Measurements from ENCODE around the gene VPS35L. TPM values are rescaled to one million over a fixed set of nuclear protein-coding genes. Genes with fewer than 3 reads are reported as not detected.

Gene VPS35L
- total and polyA plus RNA-seq, 5 donors from 2014 or later, result 29.9 to 34.6 (median 33.7) TPM

DNA sequence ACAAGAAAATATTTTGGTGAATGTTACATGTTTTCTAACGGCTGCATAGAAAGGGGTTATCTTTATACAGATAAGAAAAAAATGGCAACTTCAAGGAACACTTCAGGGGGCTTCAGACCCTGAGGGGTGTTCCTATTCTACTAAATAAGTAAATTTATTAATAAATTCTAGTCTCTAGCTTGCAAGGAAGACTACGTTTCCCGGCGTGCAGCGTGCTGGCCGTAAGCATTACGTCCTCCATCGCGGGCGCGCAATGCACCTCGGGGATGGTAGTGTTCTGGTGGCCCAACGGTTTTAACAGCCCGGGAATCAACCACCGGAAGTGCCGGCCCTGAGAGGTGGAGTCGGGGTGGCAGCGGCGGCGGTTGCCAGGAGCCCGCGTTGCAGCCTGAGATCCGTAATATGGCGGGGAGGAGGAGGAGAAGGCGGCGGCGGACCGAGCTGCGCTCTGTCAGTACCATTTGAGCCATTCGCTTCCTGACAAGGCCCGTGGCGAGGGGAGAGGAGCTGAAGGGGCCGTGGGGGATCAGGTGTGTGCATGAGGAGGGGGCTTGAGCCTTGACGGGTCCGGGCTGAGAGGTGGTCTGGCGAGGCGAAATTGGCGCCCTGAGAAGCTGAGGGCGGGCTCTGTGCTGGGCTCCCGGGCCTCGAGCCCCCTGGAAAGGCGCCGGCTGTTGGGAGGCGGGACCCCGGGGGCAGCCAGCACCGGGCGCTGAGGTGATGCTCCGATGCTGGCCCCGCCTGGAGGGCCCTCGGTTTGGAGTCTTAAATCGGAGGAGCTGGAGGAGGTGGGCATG is 31.7 kb upstream of the VPS35L start, which contains the start of gene CCP110:
Gene CCP110, plus strand, starts transcription at position 384 of the 797 bp plus-strand sequence. CDS start 3,940 bp downstream, outside the sequence.
- Mint-ChIP-seq H3K27ac (peak within 1 kb of the TSS; percentile 92 to 99 (median 96)), H3K9me3 (no peaks in the 10 kb centered on the region), H3K27me3 (no peaks in the 10 kb centered on the region), H3K4me3 (peak within 1 kb of the TSS; percentile 95 to 99 (median 98)), H3K36me3 (peaks cover 8% of the 10 kb centered on the region), H3K4me1 (peaks cover 20 to 63% (median 33%) of the 10 kb centered on the region in 4 donors)
- DNase-seq, result peak; percentile 92 to 98 (median 94)
- Histone ChIP-seq H3K9me3 (ENCODE audit: control insufficient read depth in 2 of 2, low read length in 2 of 2) (no peaks in the 10 kb centered on the region), H3K27me3 (ENCODE audit: control insufficient read depth, insufficient read depth, low read length) (no peaks in the 10 kb centered on the region), H3K27ac (ENCODE audit: insufficient read depth, low read length, poor library complexity, severe bottlenecking) (peak within 1 kb of the TSS; percentile 70), H3K36me3 (ENCODE audit: control insufficient read depth, insufficient read depth, low read length) (peaks cover 9% of the 10 kb centered on the region), H3K4me3 (ENCODE audit: low read depth, low read length) (peak within 1 kb of the TSS; percentile 91), H3K4me1 (ENCODE audit: control insufficient read depth, insufficient read depth, low read length, poor library complexity, severe bottlenecking) (peaks cover 47% of the 10 kb centered on the region)
- peak; percentile 90 to 91 for ATAC-seq (ENCODE audit: low read depth in 2 of 2)

DNA sequence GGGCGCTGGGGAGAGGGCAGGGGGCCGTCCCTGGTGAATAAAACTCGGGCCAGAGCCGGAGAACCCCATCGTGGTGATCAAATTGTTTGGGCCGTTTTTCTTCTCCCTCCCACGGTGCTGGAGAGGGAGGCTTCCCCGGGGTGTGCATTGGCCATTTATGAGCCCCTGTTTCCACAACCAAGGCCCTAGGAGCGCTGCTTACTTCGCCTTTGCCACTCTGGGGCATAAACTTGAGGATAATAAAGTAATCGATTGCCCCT is 31.2 kb upstream of the VPS35L start:
- Mint-ChIP-seq H3K27ac (peak overlapping the region in 2 of 3 donors; percentile 92 to 96), H3K4me1 (peaks cover 20 to 59% (median 34%) of the 10 kb centered on the region in 4 donors), H3K36me3 (peaks cover 8% of the 10 kb centered on the region), H3K27me3 (no peaks in the 10 kb centered on the region), H3K9me3 (no peaks in the 10 kb centered on the region), H3K4me3 (peak overlapping the region; percentile 95 to 99 (median 98))
- Histone ChIP-seq H3K9me3 (ENCODE audit: control insufficient read depth in 2 of 2, low read length in 2 of 2) (no peaks in the 10 kb centered on the region), H3K4me1 (ENCODE audit: control insufficient read depth, insufficient read depth, low read length, poor library complexity, severe bottlenecking) (peaks cover 44% of the 10 kb centered on the region), H3K27me3 (ENCODE audit: control insufficient read depth, insufficient read depth, low read length) (no peaks in the 10 kb centered on the region), H3K4me3 (ENCODE audit: low read depth, low read length) (peak overlapping the region; percentile 91), H3K27ac (ENCODE audit: insufficient read depth, low read length, poor library complexity, severe bottlenecking) (peak overlapping the region; percentile 70), H3K36me3 (ENCODE audit: control insufficient read depth, insufficient read depth, low read length) (peaks cover 12% of the 10 kb centered on the region)
- peak in 1 of 3 donors; percentile 9 for DNase-seq
- no peak for ATAC-seq (ENCODE audit: low read depth in 2 of 2)

DNA sequence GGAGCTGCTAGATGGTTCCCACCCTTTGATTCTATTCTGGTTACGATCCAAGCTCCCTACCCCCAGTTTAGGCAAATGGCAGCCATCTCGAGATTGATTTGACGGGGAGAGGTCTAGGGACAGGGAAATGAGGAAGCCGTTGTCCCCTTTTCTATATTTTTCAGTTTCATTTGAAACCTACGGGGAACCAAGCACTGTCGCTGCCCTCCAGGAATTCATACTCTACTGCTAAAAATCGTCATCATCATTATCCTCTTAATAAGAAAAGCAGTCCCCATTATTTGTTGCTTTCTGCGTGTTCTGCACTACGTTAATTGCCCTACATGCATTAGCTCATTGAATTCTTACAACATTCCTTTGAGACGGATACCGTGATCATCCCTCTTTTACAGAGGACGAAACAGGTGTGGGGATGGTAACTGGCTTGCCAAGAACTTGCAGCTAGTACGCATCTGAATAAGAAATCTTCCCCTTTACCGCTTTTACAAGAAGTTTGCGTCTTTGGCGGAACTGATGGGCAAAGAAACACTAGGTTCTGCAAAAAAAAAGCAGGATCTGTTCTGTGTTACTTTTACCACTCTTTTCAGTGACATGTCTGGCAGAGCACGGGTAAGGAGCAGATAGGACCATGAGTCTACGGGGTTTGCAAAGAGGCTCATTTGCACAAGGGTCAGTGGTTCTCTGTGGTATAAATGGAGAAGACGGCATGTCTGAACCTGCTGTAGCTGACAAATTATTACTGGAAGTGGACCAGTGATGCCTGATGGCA is 30.7 kb upstream of the VPS35L start:
- H3K4me1 Mint-ChIP-seq, result peaks cover 20 to 54% (median 34%) of the 10 kb centered on the region in 4 donors
- no peaks in the 10 kb centered on the region for H3K9me3 Mint-ChIP-seq
- peak overlapping the region; percentile 91 for H3K4me3 ChIP-seq (ENCODE audit: low read depth, low read length)
- H3K27me3 ChIP-seq (ENCODE audit: control insufficient read depth, insufficient read depth, low read length), result no peaks in the 10 kb centered on the region
- peak overlapping the region; percentile 95 to 99 (median 98) for H3K4me3 Mint-ChIP-seq
- peak overlapping the region in 2 of 3 donors; percentile 92 to 96 for H3K27ac Mint-ChIP-seq
- H3K4me1 ChIP-seq (ENCODE audit: control insufficient read depth, insufficient read depth, low read length, poor library complexity, severe bottlenecking), result peaks cover 44% of the 10 kb centered on the region
- peaks cover 12% of the 10 kb centered on the region for H3K36me3 ChIP-seq (ENCODE audit: control insufficient read depth, insufficient read depth, low read length)
- peaks cover 8% of the 10 kb centered on the region for H3K36me3 Mint-ChIP-seq
- no peaks in the 10 kb centered on the region for H3K9me3 ChIP-seq (ENCODE audit: control insufficient read depth in 2 of 2, low read length in 2 of 2)
- H3K27me3 Mint-ChIP-seq, result no peaks in the 10 kb centered on the region
- H3K27ac ChIP-seq (ENCODE audit: insufficient read depth, low read length, poor library complexity, severe bottlenecking), result no peak overlapping the region
- ATAC-seq (ENCODE audit: low read depth in 2 of 2), result no peak
- peak in 1 of 3 donors; percentile 34 for DNase-seq

DNA sequence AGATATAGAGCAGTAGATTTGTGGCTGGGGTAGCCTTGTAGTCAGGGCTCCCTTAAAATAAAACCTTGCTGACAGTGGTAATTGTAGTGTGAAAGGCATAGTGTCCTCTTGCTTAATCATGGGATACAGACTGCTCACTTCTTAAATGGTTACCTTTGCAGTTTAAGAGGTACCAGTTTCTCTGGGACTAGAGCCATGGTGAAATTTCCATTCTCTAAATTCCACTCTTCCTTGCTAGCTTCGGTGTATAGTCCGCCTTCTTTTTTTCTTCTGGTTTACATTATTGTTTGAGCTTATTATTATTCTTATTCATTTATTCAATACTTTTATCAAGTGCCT is 30.1 kb upstream of the VPS35L start:
- no peaks in the 10 kb centered on the region for H3K27me3 Mint-ChIP-seq
- Histone ChIP-seq H3K27me3 (ENCODE audit: control insufficient read depth, insufficient read depth, low read length) (no peaks in the 10 kb centered on the region), H3K27ac (ENCODE audit: insufficient read depth, low read length, poor library complexity, severe bottlenecking) (no peak overlapping the region), H3K4me1 (ENCODE audit: control insufficient read depth, insufficient read depth, low read length, poor library complexity, severe bottlenecking) (peaks cover 39% of the 10 kb centered on the region), H3K4me3 (ENCODE audit: low read depth, low read length) (peak overlapping the region; percentile 91), H3K36me3 (ENCODE audit: control insufficient read depth, insufficient read depth, low read length) (peaks cover 12% of the 10 kb centered on the region), H3K9me3 (ENCODE audit: control insufficient read depth in 2 of 2, low read length in 2 of 2) (no peaks in the 10 kb centered on the region)
- peak overlapping the region in 1 of 3 donors; percentile 92 for H3K27ac Mint-ChIP-seq
- no peaks in the 10 kb centered on the region for H3K9me3 Mint-ChIP-seq
- DNase-seq (no peak), ATAC-seq (ENCODE audit: low read depth in 2 of 2) (no peak)
- peaks cover 20 to 50% (median 30%) of the 10 kb centered on the region in 4 donors for H3K4me1 Mint-ChIP-seq
- peaks cover 8% of the 10 kb centered on the region for H3K36me3 Mint-ChIP-seq
- H3K4me3 Mint-ChIP-seq, result peak overlapping the region; percentile 95 to 99 (median 98)

DNA sequence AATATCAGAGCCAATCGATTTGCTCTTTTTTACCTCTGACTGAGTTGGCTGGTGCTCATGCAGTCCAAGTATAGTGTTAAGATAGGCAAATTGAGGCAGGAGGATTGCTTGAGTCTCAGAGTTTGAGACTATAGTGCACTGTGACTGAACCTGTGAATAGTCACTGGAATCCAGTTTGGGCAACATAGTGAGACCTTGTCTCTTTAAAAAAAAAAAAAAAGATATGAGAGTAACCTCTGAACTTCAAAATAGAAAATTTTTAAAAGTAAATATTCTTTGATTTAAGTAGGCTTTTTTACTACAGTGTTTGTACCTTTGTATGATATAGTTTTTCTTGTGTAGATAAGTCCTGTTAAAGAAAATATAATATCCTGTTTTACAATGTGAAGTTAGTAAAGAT is 28.3 kb upstream of the VPS35L start:
- DNase-seq (no peak), ATAC-seq (ENCODE audit: low read depth in 2 of 2) (no peak)
- Histone ChIP-seq H3K4me3 (ENCODE audit: low read depth, low read length) (no peak overlapping the region), H3K9me3 (ENCODE audit: control insufficient read depth in 2 of 2, low read length in 2 of 2) (no peaks in the 10 kb centered on the region), H3K4me1 (ENCODE audit: control insufficient read depth, insufficient read depth, low read length, poor library complexity, severe bottlenecking) (peaks cover 25% of the 10 kb centered on the region), H3K27me3 (ENCODE audit: control insufficient read depth, insufficient read depth, low read length) (no peaks in the 10 kb centered on the region), H3K36me3 (ENCODE audit: control insufficient read depth, insufficient read depth, low read length) (peaks cover 12% of the 10 kb centered on the region), H3K27ac (ENCODE audit: insufficient read depth, low read length, poor library complexity, severe bottlenecking) (no peak overlapping the region)
- H3K27me3 Mint-ChIP-seq, result no peaks in the 10 kb centered on the region
- H3K4me3 Mint-ChIP-seq, result peak overlapping the region in 1 of 4 donors; percentile 3
- H3K4me1 Mint-ChIP-seq, result peaks cover 15 to 32% (median 21%) of the 10 kb centered on the region in 4 donors
- H3K36me3 Mint-ChIP-seq, result peaks cover 10% of the 10 kb centered on the region
- no peaks in the 10 kb centered on the region for H3K9me3 Mint-ChIP-seq
- H3K27ac Mint-ChIP-seq, result no peak overlapping the region

DNA sequence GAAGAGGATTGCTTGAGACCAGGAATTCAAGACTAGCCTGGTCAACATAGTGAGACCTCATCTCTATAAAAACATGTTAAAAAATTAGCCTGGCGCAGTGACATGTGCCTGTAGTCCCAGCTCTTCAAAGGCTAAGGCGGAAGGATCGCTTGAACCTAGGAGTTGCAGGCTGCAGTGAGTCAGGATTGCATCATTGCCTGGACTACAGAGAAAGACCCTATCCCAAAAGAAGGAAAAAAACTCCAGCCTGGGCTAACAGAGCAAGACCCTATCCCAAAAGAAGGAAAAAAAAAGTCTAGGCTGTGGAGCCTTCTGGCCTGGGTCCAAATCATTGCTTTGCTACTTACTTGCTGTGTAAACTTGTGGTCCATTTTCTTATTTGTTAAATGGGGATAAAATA is 26.8 kb upstream of the VPS35L start:
- peaks cover 19% of the 10 kb centered on the region for H3K4me1 ChIP-seq (ENCODE audit: control insufficient read depth, insufficient read depth, low read length, poor library complexity, severe bottlenecking)
- H3K36me3 ChIP-seq (ENCODE audit: control insufficient read depth, insufficient read depth, low read length), result peaks cover 17% of the 10 kb centered on the region
- Mint-ChIP-seq H3K4me1 (peaks cover 14 to 24% (median 18%) of the 10 kb centered on the region in 4 donors), H3K4me3 (no peak overlapping the region), H3K36me3 (peaks cover 19% of the 10 kb centered on the region), H3K27ac (no peak overlapping the region), H3K27me3 (no peaks in the 10 kb centered on the region), H3K9me3 (no peaks in the 10 kb centered on the region)
- no peak overlapping the region for H3K27ac ChIP-seq (ENCODE audit: insufficient read depth, low read length, poor library complexity, severe bottlenecking)
- H3K4me3 ChIP-seq (ENCODE audit: low read depth, low read length), result no peak overlapping the region
- H3K27me3 ChIP-seq (ENCODE audit: control insufficient read depth, insufficient read depth, low read length), result no peaks in the 10 kb centered on the region
- no peaks in the 10 kb centered on the region for H3K9me3 ChIP-seq (ENCODE audit: control insufficient read depth in 2 of 2, low read length in 2 of 2)
- ATAC-seq (ENCODE audit: low read depth in 2 of 2) (no peak), DNase-seq (no peak)

DNA sequence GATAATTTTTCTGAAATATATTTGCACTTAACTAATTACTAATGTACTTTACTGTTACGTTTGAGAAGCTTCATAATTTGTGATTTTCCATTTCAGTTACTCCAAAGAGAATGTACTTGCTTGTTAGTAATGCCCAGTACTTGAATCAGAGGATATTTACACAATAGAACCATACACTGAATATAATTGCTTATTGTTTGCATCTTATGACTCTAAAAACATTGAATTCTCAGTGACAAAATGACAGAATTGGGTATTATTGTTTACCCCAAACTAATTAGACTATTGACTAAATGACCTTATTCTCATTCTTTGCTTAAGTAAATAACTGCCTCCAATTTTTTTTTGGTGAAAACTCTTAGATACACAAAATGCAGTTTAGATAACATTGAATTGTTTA is 22.9 kb upstream of the VPS35L start:
- no peak overlapping the region for H3K27ac ChIP-seq (ENCODE audit: insufficient read depth, low read length, poor library complexity, severe bottlenecking)
- peaks cover 28% of the 10 kb centered on the region for H3K36me3 ChIP-seq (ENCODE audit: control insufficient read depth, insufficient read depth, low read length)
- no peaks in the 10 kb centered on the region for H3K4me1 ChIP-seq (ENCODE audit: control insufficient read depth, insufficient read depth, low read length, poor library complexity, severe bottlenecking)
- H3K9me3 ChIP-seq (ENCODE audit: control insufficient read depth in 2 of 2, low read length in 2 of 2), result no peaks in the 10 kb centered on the region
- DNase-seq, result no peak
- H3K4me3 ChIP-seq (ENCODE audit: low read depth, low read length), result no peak overlapping the region
- H3K4me1 Mint-ChIP-seq, result peaks cover 0 to 8% (median 2%) of the 10 kb centered on the region in 4 donors
- no peak for ATAC-seq (ENCODE audit: low read depth in 2 of 2)
- H3K9me3 Mint-ChIP-seq, result no peaks in the 10 kb centered on the region
- no peaks in the 10 kb centered on the region for H3K27me3 ChIP-seq (ENCODE audit: control insufficient read depth, insufficient read depth, low read length)
- peaks cover 46% of the 10 kb centered on the region for H3K36me3 Mint-ChIP-seq
- no peaks in the 10 kb centered on the region for H3K27me3 Mint-ChIP-seq
- H3K27ac Mint-ChIP-seq, result no peak overlapping the region
- H3K4me3 Mint-ChIP-seq, result no peak overlapping the region
